ENCODE data around the gene HOXD10.

The HOXD10 gene

DNA sequence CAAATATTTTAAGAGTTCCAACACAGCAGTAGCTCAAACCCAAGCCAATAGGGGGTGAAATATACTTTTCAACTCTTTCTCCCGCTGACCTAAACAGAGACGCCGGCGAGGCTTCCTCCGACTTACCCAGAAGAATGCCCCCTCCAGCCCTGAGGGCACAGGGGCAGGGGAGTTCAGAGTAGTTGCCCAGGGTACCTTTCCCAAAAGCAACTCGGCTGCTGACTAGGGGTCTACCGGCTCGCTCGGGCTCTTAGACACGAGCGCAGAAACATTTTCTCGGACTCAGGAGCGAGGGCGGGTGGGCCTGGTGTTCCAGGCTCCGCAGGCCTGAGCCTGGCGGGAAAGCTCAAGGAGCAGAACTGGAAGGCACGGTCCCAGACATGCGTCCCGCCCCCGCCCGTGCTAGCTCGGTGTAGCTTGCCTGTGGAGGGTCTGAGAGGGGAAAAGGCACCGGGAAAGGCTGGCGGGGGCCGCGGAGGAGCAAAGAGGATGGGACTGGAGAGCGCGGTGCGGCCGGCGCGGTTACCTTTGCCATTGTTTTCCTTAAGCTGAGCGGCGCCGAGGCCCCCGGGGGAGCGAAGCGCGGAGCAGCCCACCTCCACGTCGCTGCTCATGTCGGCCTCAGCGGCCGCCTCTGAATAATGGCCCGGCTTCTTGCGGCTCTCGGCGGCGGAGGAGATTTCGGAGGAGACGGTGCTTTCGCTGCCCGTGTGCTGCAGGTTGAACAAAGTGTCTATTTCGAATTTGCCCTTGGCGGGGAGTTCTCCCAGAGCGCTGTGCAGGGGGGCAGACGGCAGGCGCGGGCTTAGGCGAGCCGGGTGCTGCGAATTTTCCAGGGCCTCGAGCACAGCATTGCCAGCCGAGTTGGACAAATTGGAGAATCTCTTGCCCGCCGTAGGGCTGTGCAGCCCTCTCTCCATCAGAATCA lies 33.5 kb upstream of the HOXD10 start:
- DNase-seq: no peak

DNA sequence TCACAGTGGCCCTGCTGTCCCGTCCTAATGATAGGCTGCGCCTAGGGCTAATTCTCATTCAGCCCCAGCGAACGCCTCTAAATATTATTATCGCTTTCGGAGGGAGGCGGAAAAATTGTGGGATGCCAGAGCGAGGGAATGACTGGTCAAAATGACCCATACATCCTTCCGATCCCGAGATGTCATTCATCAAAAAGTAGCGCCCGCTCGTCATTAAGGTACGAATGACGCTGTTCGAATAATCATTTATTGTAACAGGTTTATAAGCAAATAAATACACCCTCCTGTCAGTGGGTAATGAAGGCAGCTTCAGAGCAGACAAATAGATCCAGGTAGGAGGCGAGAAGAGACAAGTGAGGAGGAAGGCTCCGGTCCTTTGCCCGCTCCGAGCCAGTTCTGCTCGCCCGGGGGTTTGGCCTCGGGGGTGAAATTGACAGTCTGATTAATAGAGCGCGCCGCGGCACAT lies 32.7 kb upstream of the HOXD10 start, which contains the start of gene EVX2:
TSS of gene EVX2 (minus strand) at position 167 of the 466 bp plus-strand sequence. CDS start 186 bp downstream, outside the sequence.
- DNase-seq: no peak

DNA sequence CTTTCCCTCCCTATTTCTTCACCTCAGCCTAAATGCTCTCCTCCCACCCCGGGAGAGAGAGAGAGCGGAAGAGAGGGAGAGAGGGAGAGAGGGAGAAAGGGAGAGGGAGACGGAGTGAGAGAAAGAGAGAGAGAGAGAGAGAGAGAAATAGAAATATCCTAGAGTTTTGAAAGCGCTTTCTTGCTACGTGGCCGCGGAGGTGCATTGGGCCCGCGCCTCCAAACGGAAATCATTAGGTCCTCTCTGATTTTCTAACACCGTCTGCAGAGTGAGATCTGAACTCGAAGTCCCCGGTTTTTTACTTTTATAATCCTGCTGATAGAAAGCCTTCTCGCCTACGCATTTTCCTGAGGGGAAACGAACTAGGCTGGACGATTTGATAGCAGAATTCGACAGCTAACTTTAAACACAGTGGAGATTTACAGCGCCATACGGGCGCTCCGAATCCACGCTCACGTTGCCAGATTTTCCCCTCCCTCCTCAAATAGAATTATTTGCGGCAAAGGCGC lies 31.9 kb upstream of the HOXD10 start:
- no peak for DNase-seq

DNA sequence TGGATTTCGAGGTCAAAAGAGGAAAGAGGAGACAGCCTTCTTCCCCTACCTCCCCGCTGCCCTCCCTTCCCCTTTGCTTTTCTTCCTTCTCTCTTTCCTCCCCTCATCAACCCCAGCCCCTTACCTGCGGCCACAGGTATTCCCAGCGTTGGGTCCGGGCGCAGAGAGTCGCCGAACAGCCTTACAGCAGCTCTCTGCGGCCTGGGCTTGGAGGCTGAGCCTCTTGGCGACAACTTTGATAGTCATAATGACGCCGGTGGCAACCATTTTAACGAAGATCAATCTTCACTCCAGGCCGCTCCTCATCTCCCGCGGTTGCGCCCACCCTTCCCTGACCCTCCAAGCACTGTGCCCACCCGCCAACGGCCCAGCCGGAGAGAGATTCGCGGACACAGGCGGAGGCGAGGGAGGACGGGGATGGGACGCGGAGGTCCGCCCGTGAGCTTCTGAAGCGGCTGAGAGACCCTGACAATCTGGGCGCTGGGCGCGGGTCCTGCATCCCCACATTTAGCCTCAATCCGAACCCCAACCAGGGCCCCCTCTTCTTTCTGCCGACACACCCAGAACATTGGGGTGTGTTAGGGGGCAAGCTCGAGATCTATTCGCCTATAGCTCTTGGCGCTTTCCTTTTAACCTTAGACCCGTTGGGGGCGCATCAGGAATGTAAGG lies 31.3 kb upstream of the HOXD10 start:
- no peak for DNase-seq

DNA sequence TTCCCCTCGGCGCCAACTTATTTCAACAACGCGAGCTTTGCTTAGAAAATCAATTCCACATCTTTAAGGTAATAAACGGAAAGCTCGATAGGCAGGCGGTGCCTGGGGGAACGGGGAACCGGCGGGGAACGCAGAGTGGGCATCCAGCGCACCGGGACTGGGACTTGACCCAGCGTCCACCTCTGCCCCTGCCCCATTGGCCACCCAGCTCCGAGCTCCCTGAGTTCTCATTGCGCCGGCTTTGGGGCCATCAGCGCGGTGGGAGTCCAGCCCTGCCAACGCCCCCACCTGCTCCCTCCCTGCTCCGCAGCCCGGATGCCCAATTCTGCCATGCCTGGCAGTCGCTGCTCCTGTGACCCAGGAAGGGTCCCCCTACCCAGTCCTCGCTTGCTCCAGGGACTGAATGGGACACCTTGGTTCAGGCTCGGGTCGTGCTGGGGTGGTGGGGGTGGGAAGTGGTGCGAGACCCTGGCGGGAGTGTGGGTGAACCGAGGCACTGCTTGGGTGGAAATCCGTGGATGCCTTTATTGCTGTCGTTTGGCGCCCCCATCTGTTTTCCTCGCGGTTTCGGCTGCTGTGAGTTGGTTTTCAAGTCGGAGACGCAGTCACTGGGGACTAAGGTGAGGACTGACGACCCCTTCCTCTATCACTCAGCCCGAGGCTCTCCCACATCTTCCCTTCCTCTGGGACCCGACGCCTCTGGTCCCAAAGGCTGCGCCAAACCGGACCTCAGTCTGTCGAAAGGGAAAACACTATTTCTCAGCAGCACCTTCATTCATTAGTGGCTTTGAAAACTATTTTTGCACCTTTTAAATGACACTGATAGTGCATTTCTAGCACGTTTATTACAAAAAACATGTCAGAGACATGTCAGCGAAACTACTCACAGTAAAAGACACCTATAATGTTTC lies 30.5 kb upstream of the HOXD10 start:
- no peak for DNase-seq

DNA sequence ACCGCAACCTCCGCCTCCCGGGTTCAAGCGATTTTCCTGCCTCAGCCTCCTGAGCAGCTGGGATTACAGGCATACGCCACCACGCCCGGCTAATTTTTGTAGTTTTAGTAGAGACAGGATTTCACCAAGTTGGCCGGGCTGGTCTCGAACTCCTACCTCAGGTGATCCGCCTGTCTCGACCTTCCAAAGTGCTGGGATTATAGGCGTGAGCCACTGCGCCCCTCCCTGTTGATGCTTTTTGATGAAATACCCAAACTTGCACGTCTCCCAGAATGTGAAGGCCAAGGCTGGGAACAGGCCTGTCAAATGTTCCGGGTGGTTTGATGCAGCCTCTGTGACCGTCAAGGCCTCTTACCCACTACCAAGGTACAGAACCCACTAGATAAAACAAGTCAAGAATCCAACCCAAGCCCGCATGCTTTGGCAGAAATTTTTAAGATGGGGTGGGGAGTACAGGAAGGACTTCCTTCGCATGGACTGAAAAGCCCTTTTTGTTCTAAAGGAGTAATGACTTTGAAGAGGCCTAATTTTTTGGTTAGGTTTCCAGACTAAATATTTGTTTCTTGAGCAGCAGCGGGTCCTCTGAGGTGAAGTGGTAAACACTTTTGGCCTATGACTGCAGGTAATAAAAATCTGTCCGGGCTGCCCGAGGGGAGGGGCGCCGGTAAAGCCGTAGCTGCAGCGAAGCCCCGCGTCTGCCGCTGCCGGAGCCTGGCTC lies 29.1 kb upstream of the HOXD10 start:
- DNase-seq: no peak

DNA sequence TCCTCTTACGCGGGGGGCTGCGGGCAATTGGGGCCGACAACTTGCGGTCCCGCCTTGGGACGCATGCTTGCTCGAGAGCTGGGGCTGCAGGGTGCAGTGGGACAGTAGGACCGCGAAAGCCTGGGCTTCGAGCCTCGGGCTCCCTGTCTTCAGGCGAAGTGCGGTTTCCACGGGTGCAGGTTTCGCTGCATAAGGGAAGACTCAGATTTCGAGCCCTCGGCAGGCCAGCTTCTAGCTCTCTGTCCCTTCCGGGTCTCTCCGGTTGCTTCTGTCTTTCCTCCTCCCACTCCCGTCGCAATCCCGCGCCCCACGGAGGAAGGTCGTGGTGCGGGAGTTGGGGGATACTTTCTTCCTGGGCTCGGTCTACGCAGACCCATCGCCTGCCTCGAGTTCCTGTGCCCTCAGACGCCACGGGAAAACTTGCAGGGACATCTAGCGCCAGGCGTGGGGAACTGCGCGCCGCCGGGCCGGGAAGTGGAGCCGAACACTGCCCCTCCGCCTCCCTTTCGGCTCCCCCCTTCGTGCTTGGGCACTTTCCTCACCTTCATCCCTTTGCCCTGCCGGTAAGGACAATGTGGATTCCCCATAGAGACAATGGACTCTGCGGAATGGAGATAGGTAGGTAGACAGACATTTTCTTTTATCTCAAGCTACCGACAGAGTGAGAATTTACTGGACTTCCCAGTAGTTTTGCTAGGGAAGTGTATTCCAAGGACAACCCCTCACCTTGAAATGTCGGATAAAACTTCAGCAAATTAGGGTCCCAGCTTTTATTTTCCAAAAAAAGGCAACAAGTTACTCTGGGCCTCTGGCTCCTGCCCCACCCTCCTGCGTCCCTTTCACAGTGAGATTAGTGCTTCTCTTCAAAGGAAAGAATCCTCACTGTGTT lies 28.3 kb upstream of the HOXD10 start:
- DNase-seq: no peak

DNA sequence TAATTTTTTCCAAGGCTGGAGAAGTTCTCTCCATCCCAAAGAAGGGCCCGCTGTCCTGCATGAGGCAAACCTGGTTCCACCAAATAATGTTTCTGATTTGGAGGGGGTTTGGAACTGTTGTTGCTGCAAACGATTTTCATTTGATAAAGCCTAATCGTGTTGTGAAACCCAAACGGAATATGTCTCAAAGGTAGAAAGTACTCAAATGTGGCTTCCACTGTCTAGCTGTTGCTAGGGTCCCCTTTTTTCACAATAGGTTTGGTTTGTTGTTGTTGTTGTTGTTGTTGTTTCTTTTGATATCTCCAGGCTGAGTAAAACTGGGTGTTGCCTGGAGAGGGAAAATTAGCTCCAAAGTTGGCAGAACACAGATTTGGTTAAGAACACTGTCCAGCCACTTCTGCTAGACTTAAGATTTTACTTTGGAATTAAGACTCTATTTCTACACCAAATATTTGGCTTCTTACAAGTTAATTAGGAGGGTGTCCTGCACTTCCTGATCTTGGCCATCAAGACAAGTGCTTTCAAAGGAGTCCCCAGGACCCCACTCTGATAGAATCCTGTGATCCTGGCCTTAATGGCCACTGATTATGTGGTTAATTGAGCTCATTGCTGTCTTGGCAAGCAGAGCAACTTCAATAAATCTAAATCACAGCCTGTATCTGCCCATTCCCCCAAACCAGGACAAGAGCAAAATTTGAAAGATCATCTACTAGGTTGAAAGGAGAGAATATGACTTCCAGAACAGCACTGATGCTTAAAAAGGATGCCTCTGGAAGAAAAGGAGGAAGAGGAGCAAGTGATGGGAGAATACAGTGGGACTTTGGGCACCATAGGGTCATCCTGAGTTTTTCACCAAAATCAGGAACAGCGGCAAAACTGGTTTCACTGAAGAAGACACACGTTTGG lies 27.4 kb upstream of the HOXD10 start:
- no peak for DNase-seq

DNA sequence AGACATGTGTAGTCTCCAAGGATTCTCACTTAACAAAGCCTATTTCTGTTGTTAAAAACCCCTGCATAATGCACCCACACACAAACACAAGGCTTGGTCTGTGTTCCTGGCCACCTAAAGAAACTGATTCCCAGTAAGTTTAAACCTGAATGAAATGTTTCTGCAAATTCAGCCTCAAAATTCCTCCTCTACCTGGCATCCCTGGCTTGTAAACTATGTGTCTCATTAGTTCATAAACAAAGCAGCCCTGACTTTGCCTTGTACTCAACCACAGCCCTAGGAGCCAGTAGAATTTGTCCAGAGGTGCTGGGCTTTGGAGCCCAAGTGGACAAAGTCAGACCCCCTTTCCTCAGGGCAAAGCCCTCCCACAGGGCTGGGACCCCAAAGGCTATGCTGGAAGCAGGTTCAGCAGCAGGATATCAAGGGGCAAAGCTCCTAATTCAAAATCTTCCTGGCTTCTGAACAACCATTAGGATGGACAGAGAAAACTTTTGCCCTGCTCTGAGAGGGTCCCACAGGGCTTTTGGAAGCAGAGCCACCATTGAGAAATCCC lies 26.7 kb upstream of the HOXD10 start:
- DNase-seq: no peak

DNA sequence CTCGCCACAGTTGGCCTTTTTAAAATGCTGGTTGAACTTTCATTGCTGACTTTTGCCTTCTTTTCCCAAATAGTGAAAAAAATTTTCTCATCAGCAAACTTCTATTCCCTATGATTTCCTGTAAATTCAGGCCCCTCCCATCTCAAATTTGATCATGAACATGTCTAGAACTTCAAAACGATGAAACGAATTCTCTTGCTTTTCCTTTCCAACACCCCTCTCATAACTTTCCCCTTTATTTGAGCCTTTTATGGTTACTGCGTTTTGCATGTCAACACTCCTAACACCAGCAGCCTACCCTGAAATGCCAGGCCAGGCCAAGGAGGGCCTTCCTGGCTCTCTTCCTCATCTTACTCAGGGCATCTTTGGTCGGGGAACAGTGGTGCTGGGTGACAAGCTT lies 25.7 kb upstream of the HOXD10 start:
- DNase-seq: no peak

DNA sequence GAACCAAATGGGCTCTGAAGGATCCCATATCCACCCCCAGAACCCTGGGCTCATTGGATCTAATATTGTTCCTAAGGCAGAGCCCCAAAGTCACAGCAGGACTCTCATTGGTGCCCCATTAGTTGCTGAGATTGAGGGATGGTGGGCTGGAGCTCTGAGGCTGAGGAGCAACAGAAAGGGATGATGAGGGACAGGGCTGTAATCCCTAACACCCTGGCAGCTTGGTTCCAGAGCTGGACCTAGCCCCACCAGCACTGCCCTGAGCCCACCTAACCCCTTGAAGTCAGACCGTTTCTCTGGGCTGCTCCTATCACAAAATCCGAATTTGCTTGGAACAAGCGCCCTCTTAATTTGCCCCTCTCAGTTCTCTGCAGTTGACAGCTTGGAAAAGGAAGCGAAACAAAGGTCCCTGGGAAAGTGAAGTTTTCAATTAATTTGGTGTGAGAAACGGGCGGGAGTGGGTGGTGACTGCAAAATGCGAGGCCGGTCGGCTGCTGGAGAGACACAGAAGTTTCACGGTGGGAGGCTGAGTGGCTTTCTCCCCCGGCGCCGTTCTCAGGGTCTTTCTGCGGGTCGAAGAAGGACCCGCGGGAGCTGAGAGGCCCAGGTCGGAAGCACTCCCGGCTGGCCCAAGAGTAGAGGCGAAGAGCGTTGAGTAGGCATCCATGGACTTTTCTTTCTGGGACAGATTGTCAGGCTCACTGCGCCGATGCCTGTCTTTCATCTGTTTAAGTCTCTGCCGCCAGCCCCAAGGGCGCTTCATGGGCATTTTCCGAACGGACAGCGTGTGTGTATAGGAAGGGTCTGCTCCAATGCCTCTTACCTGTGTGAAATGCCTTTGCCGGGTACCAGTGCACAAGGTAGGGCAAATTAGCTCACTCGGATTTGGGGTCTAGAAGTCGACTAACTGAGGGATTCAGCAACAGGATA lies 25.0 kb upstream of the HOXD10 start:
- no peak for DNase-seq

DNA sequence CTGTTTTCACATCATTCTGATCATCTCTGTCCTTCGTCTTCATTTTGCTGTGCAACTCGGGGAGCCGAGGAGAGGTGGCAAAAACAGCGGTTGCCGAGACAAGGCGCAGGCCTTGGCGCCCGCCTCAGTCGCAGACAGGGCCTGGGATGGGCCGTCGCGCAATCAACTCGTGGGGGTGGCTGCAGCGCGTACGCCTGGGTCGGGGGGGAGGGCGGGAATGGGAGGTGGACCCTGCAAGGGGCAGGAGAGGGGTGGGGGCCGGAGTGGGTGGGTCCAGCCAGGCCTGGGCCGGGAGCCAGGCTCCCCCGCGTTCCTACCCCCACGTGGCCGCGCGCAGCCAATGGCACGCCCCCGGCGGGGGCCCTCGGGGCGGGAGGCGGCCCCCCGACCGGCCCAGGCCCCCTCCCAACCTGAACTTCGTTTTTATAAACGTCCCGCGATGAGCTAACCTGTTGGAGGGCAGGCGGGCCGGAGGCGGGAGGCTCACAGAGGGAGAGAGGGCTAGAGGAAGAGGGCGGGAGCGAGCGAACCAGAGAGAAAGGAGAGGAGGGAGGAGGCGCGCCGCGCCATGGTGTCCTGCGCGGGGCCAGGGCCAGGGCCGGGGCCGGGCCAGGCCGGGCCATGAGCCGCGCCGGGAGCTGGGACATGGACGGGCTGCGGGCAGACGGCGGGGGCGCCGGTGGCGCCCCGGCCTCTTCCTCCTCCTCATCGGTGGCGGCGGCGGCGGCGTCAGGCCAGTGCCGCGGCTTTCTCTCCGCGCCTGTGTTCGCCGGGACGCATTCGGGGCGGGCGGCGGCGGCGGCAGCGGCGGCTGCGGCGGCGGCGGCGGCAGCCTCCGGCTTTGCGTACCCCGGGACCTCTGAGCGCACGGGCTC lies 24.1 kb upstream of the HOXD10 start, which contains the start of gene HOXD13:
TSS of gene HOXD13 (plus strand) at position 452 of the 875 bp plus-strand sequence. CDS start at position 622, 170 bp downstream.
- no peak for DNase-seq

DNA sequence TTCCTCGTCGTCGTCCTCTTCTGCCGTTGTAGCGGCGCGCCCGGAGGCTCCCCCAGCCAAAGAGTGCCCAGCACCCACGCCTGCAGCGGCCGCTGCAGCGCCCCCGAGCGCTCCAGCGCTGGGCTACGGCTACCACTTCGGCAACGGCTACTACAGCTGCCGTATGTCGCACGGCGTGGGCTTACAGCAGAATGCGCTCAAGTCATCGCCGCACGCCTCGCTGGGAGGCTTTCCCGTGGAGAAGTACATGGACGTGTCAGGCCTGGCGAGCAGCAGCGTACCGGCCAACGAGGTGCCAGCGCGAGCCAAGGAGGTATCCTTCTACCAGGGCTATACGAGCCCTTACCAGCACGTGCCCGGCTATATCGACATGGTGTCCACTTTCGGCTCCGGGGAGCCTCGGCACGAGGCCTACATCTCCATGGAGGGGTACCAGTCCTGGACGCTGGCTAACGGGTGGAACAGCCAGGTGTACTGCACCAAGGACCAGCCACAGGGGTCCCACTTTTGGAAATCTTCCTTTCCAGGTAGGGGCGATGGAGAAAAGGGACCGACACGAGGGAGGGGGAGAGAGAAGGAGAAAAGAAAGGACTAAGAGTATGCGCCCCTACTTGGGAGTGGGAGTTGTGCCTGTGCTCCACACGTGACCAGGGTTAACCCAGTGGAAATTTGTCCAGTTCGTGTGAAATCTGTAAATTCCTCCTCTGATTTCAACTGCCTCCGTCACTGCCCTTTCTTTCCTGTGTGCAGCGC lies 23.3 kb upstream of the HOXD10 start:
- DNase-seq: no peak

DNA sequence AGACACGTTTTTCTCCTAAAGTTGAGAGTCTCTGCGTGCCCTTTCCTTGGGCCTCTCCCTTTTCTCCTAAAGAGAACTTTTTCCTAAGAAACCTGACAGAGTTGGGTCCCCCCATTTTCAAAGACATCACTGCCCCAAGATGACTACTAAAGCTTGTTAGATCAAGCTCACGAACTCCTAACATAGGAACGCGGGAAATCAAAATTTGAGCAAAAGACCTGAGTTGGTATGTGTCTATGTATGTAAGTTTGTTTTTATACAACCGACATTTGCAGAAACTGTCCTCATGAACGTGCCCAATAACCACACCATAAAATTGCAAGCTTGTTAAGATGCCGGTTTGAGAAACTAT lies 22.7 kb upstream of the HOXD10 start:
- no peak for DNase-seq

DNA sequence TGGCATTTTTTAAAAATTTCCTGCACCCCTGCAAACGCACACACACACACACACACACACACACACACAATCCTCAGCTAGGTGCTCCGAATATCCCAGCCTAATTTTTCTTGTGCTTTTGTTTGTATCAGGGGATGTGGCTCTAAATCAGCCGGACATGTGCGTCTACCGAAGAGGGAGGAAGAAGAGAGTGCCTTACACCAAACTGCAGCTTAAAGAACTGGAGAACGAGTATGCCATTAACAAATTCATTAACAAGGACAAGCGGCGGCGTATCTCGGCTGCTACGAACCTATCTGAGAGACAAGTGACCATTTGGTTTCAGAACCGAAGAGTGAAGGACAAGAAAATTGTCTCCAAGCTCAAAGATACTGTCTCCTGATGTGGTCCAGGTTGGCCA lies 22.2 kb upstream of the HOXD10 start:
- no peak for DNase-seq

DNA sequence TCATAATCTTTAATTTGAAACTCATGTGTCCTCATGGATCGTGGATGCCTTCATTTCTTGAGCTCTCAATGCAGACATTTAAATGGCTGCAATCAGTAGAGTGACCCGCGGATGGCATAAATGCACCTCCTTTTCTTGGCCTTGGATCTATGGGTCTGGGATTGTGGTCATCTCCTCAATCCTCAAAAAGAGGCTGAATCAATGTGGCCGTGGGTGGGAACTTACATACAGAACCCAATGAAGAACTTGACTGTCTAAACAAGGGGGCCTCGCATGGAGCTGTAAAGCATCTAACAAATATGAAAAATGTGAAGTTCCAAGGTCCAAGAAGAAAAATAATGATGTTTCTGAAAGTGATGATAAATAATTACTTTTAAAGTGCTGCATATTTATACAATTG lies 21.2 kb upstream of the HOXD10 start:
- DNase-seq: no peak

Measured in activated naive CD4-positive, alpha-beta T cell treated with Interleukin-2 at 50 U/mL for 16 hours (primary cell).